Left ventricle myocardium inferior (tissue), 1 donor: Measurements from ENCODE around the gene BORCS6. TPM values are rescaled to one million over a fixed set of nuclear protein-coding genes. Genes with fewer than 3 reads are reported as not detected.

Source experiments
- DNase-seq: peaks from one replicate; pipeline ENCODE4 v3.0.0-alpha.2; 2020
- H3K27ac ChIP-seq: fragments of 200-600 bp; replicated peaks from 2 replicates; pipeline ENCODE4 v1.8.0; 2021
- H3K27me3 ChIP-seq: fragments of 200-600 bp; 2 replicates; pipeline ENCODE4 v1.8.0; 2021; ENCODE audit warnings: low read depth
- H3K36me3 ChIP-seq: fragments of 200-600 bp; 2 replicates; pipeline ENCODE4 v1.8.0; 2021
- H3K4me1 ChIP-seq: fragments of 200-600 bp; 2 replicates; pipeline ENCODE4 v1.8.0; 2021
- H3K4me3 ChIP-seq: fragments of 200-600 bp; 2 replicates; pipeline ENCODE4 v1.8.0; 2021; ENCODE audit warnings: mild to moderate bottlenecking, moderate library complexity
- H3K9me3 ChIP-seq: fragments of 200-600 bp; replicated peaks from 2 replicates; pipeline ENCODE4 v1.8.0; 2021
- CTCF ChIP-seq: fragments of 200-600 bp; IDR thresholded peaks from 2 replicates; pipeline ENCODE4 v1.8.0; 2021; ENCODE audit warnings: antibody characterized with exemption, mild to moderate bottlenecking, borderline replicate concordance
- intact Hi-C: fragments of 100-400 bp; cut with micrococcal nuclease; formaldehyde crosslinking; loops from one replicate; pipeline ENCODE4 v1.11.0; 2022
- total RNA-seq: library from RNA; stranded (reverse); fragmentation: NEBNext Ultra II Directional; extraction: Animal tissue kit (Norgen Biotek cat#: 25700); gene quantifications from one replicate; pipeline ENCODE4 v1.2.1, GENCODE V29; 2021
- donor health status: DM: no; HTN: yes; CAD: no; lungs with severe emphysema.

Gene BORCS6
- total RNA-seq, 1 donor from 2014 or later = 8.4 TPM

- Histone ChIP-seq H3K27ac (no peak overlapping the region), H3K4me3 (no peak overlapping the region), H3K36me3 (no peaks in the 10 kb centered on the region), H3K27me3 (no peaks in the 10 kb centered on the region), H3K4me1 (peaks cover 17% of the 10 kb centered on the region), H3K9me3 (no peaks in the 10 kb centered on the region)
- DNase-seq = no peak
- intact Hi-C loops = no loop called here
- TF ChIP-seq CTCF = no peak
Measured at GRCh38 chr17:8206536-8206935, 16.6 kb upstream of the BORCS6 start.

- Histone ChIP-seq H3K36me3 (no peaks in the 10 kb centered on the region), H3K27ac (no peak overlapping the region), H3K4me3 (no peak overlapping the region), H3K9me3 (no peaks in the 10 kb centered on the region), H3K27me3 (no peaks in the 10 kb centered on the region), H3K4me1 (peaks cover 7% of the 10 kb centered on the region)
- DNase-seq = no peak
- TF ChIP-seq CTCF = no peak
- intact Hi-C loops = no loop called here
Measured at GRCh38 chr17:8204761-8205555, 15.0 kb upstream of the BORCS6 start.

GRCh38 chr17:8192070-8192815 lies 2.3 kb upstream of the BORCS6 start:
- no peak for TF ChIP-seq CTCF
- peaks cover 50% of the 10 kb centered on the region for H3K4me1 ChIP-seq
- H3K27me3 ChIP-seq = no peaks in the 10 kb centered on the region
- H3K27ac ChIP-seq = peak overlapping the region; percentile 91
- peak; percentile 80 for DNase-seq
- H3K4me3 ChIP-seq = peak overlapping the region; percentile 63
- no peaks in the 10 kb centered on the region for H3K36me3 ChIP-seq
- no peaks in the 10 kb centered on the region for H3K9me3 ChIP-seq
- intact Hi-C loops = no loop called here

GRCh38 chr17:8190506-8190905 lies 526 bp upstream of the BORCS6 start:
- TF ChIP-seq CTCF = no peak
- Histone ChIP-seq H3K36me3 (no peaks in the 10 kb centered on the region), H3K4me1 (peaks cover 56% of the 10 kb centered on the region), H3K4me3 (peak overlapping the region; percentile 83), H3K27ac (peak overlapping the region; percentile 95), H3K27me3 (no peaks in the 10 kb centered on the region), H3K9me3 (no peaks in the 10 kb centered on the region)
- no peak for DNase-seq
- intact Hi-C loops = no loop called here

- peak; percentile 34 for DNase-seq
- H3K4me1 ChIP-seq = peaks cover 57% of the 10 kb centered on the region
- no peaks in the 10 kb centered on the region for H3K27me3 ChIP-seq
- intact Hi-C loops = loop anchor here (5.0 to 10.0 kb wide), 2 partner anchors 33 to 64 kb away; partner anchors contain the start of gene HES7
- no peaks in the 10 kb centered on the region for H3K9me3 ChIP-seq
- H3K4me3 ChIP-seq = peak overlapping the region; percentile 83
- H3K27ac ChIP-seq = peak overlapping the region; percentile 95
- no peaks in the 10 kb centered on the region for H3K36me3 ChIP-seq
- TF ChIP-seq CTCF = no peak
Measured at GRCh38 chr17:8189041-8189710, 804 bp downstream of the BORCS6 start.
